NCI-H2029 (cell line): ENCODE results near the gene NSMCE3.

Source experiments
- DNase-seq: peaks from one replicate; lab custom pipeline; 2025; lab: John Stamatoyannopoulos, UW

Gene NSMCE3

DNA sequence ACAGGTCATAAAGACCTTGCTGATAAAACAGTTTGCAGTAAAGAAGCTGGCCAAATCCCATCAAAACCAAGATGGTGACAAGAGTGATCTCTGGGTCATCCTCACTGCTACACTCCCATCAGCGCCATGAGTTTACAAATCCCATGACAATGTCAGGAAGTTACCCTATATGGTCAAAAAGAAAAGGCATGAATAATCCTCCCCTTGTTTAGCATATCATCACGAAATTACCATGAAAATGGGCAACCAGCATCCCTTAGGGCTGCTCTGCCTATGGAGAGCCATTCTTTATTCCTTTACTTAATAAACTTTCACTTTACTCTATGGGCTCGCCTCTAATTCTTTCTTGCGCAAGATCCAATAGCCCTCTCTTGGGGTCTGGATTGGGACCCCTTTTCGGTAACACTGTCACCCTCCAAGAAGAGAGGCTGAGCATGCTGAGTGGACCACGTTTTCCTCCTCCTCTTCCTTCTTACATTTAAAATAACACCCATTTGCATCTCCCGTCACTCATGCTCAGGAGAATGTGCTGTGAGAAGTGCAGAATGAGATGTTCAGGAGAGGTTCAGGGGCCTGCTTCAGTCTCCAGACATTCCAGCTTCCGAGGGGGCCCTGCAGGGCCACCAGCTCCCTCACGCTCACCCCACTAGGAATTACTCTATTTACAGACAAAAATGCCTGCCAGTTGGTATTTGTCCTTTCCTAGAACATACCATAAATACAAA is 47.3 kb downstream of the NSMCE3 start:
- DNase-seq, result no peak

GRCh38 chr15:29220852-29221251 is 48.8 kb downstream of the NSMCE3 start:
- no peak for DNase-seq

DNA sequence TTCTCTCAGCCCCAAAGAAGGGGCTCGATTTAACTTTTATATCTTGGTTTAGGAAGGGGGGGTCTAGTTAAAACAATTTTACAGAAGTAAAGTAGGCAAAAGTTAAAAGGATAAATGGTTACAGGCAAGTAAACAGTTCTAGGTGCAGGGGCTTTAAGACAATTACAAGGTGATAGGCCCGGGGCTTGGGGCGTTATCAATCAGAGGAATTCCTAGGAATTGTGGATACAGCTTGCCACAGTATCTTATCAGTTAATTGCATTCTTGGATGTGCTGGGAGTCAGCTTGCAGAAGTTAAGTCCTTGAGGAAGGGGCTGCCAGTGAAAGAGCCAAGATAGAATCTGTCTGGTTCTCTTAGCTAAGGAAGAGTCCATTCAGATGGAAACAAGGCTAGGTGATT is 52.7 kb downstream of the NSMCE3 start:
- DNase-seq, result no peak
